Stomach (tissue), 9 donors: Measurements from ENCODE around the gene NEURL2. TPM values are rescaled to one million over a fixed set of nuclear protein-coding genes. Genes with fewer than 3 reads are reported as not detected.

Source experiments
- DNase-seq, 2 donors: peaks; one replicate each; pipeline versions ENCODE4 v3.0.0 to v3.0.0-alpha.2; 2013 to 2019
- H3K27ac ChIP-seq, 5 donors: fragments of 200-600 bp in 4 of 5; sonication (generic) in 4 of 5; one replicate each; pipeline ENCODE4 v1.5.1; 2013 to 2019; ENCODE audit warnings: mild to moderate bottlenecking in 1 of 5, moderate library complexity in 1 of 5
- H3K27me3 ChIP-seq, 3 donors: fragments of 200-600 bp; sonication (generic); one replicate each; pipeline ENCODE4 v1.5.1; 2017 to 2019; ENCODE audit warnings: mixed run types in 1 of 3
- H3K36me3 ChIP-seq, 4 donors: fragments of 200-600 bp; sonication (generic); 1 replicate in 3 of 4; 2 replicates in 1 of 4; pipeline ENCODE4 v1.5.1; 2016 to 2019
- H3K4me1 ChIP-seq, 4 donors: fragments of 200-600 bp; sonication (generic); one replicate each; pipeline ENCODE4 v1.5.1; 2016 to 2019
- H3K4me3 ChIP-seq, 4 donors: fragments of 200-600 bp; sonication (generic) in 3 of 4; one replicate each; pipeline ENCODE4 v1.5.1; 2016 to 2019; ENCODE audit warnings: mild to moderate bottlenecking in 1 of 4
- H3K9me3 ChIP-seq, 4 donors: fragments of 200-600 bp; sonication (generic); one replicate each; pipeline ENCODE4 v1.5.1; 2016 to 2019
- EP300 ChIP-seq: sonication (generic); formaldehyde crosslinking; IDR thresholded peaks from one replicate; pipeline ENCODE4 v1.6.1; 2017; ENCODE audit warnings: antibody characterized with exemption
- POLR2A ChIP-seq, 4 donors: fragments of 450-650 bp; IDR thresholded peaks; one replicate each; pipeline ENCODE4 v1.6.1; 2016; ENCODE audit warnings: antibody characterized with exemption in 4 of 4, control low read depth in 2 of 4, mild to moderate bottlenecking in 1 of 4, moderate library complexity in 1 of 4
- POLR2AphosphoS5 ChIP-seq, 3 donors: sonication (generic); formaldehyde crosslinking; IDR thresholded peaks; one replicate each; pipeline ENCODE4 v1.6.1; 2016; ENCODE audit warnings: antibody characterized with exemption in 3 of 3
- WGBS, 5 donors: extraction: QIAGEN DNeasy Blood & Tissue Kit in 3 of 5; methylation state at CpG; one replicate each; pipeline versions ENCODE4 v1.1.5 to v1.1.7; 2013 to 2018; 5-methylcytosine and 5-hydroxymethylcytosine counted together
- intact Hi-C: fragments of 100-400 bp; cut with DNase I; formaldehyde crosslinking; loops from one replicate; pipeline ENCODE4 v1.15.1; 2023; ENCODE audit warnings: low total_unique reads
- polyA plus RNA-seq, 3 donors: library from polyadenylated mRNA; stranded (reverse); fragments of 200-250 nt; gene quantifications; one replicate each; pipeline ENCODE4 v1.2.3, GENCODE V29; 2013
- total RNA-seq, 5 donors: library from RNA; depleted of rRNA; stranded (reverse); fragments of >200 nt; gene quantifications; one replicate each; pipeline versions ENCODE4 v1.1.0 to v1.2.3, GENCODE V29; 2014 to 2016
- TF ChIP-seq, protein P1 (sequence below), 7 experiments: fragments of 450-650 bp in 4 of 7; fragments of 200-600 bp in 3 of 7; sonication (generic) in 3 of 7; IDR thresholded peaks; one replicate each; pipeline ENCODE4 v1.5.1; 2016 to 2019; ENCODE audit warnings: antibody characterized with exemption in 7 of 7, control low read depth in 2 of 7, mild to moderate bottlenecking in 1 of 7
- donor health status: healthy with polysubstance abuse.
- donor health status: Bipolar disorder and iron deficiency.
- donor health status: healthy.

The NEURL2 gene
- total and polyA plus RNA-seq, 8 donors: 3.3 to 29.9 (median 3.9) TPM; not detected in 1

GRCh38 chr20:45850926-45851325 lies 40.1 kb downstream of the NEURL2 start:
- Histone ChIP-seq H3K9me3 (no peaks in the 10 kb centered on the region), H3K4me1 (peaks cover 15 to 41% (median 33%) of the 10 kb centered on the region in 4 donors), H3K4me3 (no peak overlapping the region), H3K27me3 (no peaks in the 10 kb centered on the region), H3K36me3 (peaks cover 20 to 86% (median 65%) of the 10 kb centered on the region in 4 donors), H3K27ac (peak overlapping the region in 2 of 5 donors; percentile 11 to 17)
- peak in 1 of 2 donors; percentile 28 for DNase-seq
- intact Hi-C loops: no loop called here
- WGBS, 5 donors: 56 to 94% (median 93%) methylated on average over 1 of the region's 1 CpG
- TF ChIP-seq POLR2AphosphoS5 (IDR thresholded peaks at IDR 0.05): no peak
- TF ChIP-seq, protein P1, sequence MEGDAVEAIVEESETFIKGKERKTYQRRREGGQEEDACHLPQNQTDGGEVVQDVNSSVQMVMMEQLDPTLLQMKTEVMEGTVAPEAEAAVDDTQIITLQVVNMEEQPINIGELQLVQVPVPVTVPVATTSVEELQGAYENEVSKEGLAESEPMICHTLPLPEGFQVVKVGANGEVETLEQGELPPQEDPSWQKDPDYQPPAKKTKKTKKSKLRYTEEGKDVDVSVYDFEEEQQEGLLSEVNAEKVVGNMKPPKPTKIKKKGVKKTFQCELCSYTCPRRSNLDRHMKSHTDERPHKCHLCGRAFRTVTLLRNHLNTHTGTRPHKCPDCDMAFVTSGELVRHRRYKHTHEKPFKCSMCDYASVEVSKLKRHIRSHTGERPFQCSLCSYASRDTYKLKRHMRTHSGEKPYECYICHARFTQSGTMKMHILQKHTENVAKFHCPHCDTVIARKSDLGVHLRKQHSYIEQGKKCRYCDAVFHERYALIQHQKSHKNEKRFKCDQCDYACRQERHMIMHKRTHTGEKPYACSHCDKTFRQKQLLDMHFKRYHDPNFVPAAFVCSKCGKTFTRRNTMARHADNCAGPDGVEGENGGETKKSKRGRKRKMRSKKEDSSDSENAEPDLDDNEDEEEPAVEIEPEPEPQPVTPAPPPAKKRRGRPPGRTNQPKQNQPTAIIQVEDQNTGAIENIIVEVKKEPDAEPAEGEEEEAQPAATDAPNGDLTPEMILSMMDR (IDR thresholded peaks at IDR 0.05): no peak
- TF ChIP-seq EP300: no peak
- no peak for TF ChIP-seq POLR2A (IDR thresholded peaks at IDR 0.05)

GRCh38 chr20:45850238-45850637 lies 40.8 kb downstream of the NEURL2 start:
- no peak for DNase-seq
- intact Hi-C loops: no loop called here

GRCh38 chr20:45848969-45849582 lies 41.9 kb downstream of the NEURL2 start:
- no peak overlapping the region for H3K27ac ChIP-seq
- no peak for TF ChIP-seq EP300
- no peak for TF ChIP-seq POLR2AphosphoS5 (IDR thresholded peaks at IDR 0.05)
- TF ChIP-seq POLR2A (IDR thresholded peaks at IDR 0.05): no peak
- TF ChIP-seq, protein P1 (IDR thresholded peaks at IDR 0.05): no peak
- 89 to 92% (median 91%) methylated on average over 8 of the region's 8 CpGs for WGBS, 5 donors
- no peaks in the 10 kb centered on the region for H3K27me3 ChIP-seq
- no peaks in the 10 kb centered on the region for H3K9me3 ChIP-seq
- no peak for DNase-seq
- intact Hi-C loops: no loop called here
- H3K4me1 ChIP-seq: peaks cover 0 to 23% (median 17%) of the 10 kb centered on the region in 4 donors
- H3K36me3 ChIP-seq: peaks cover 27 to 95% (median 78%) of the 10 kb centered on the region in 4 donors
- no peak overlapping the region for H3K4me3 ChIP-seq

More at GRCh38 chr20:45850238-45850637, 40.8 kb downstream of the NEURL2 start:
- H3K27me3 ChIP-seq: no peaks in the 10 kb centered on the region
- H3K27ac ChIP-seq: no peak overlapping the region
- WGBS, 5 donors: 93 to 97% (median 95%) methylated on average over 2 of the region's 2 CpGs
- peaks cover 20 to 93% (median 72%) of the 10 kb centered on the region in 4 donors for H3K36me3 ChIP-seq
- TF ChIP-seq, protein P1 (IDR thresholded peaks at IDR 0.05): no peak
- TF ChIP-seq EP300 (no peak), POLR2A (IDR thresholded peaks at IDR 0.05) (no peak), POLR2AphosphoS5 (IDR thresholded peaks at IDR 0.05) (no peak)
- H3K4me1 ChIP-seq: peaks cover 8 to 34% (median 26%) of the 10 kb centered on the region in 4 donors
- H3K9me3 ChIP-seq: no peaks in the 10 kb centered on the region
- H3K4me3 ChIP-seq: no peak overlapping the region

- intact Hi-C loops: no loop called here
- peaks cover 33 to 95% (median 80%) of the 10 kb centered on the region in 4 donors for H3K36me3 ChIP-seq
- WGBS, 5 donors: 94 to 99% (median 97%) methylated on average over 8 of the region's 8 CpGs
Observed at GRCh38 chr20:45848421-45848820, 42.6 kb downstream of the NEURL2 start.

More at GRCh38 chr20:45848421-45848820, 42.6 kb downstream of the NEURL2 start:
- no peak for DNase-seq
- Histone ChIP-seq H3K4me1 (peaks cover 0 to 20% (median 13%) of the 10 kb centered on the region in 4 donors), H3K4me3 (no peak overlapping the region), H3K27me3 (no peaks in the 10 kb centered on the region), H3K9me3 (no peaks in the 10 kb centered on the region), H3K27ac (no peak overlapping the region)
- no peak for TF ChIP-seq EP300
- TF ChIP-seq POLR2A (IDR thresholded peaks at IDR 0.05): no peak
- TF ChIP-seq, protein P1 (IDR thresholded peaks at IDR 0.05): no peak
- no peak for TF ChIP-seq POLR2AphosphoS5 (IDR thresholded peaks at IDR 0.05)
